Glutamatergic neuron (in vitro differentiated cells): ENCODE data around the gene NAV2. TPM values are rescaled to one million over a fixed set of nuclear protein-coding genes. Genes with fewer than 3 reads are reported as not detected.

Experiments
- DNase-seq: peaks from one replicate; pipeline ENCODE4 v3.0.0; 2022
- H3K27ac Mint-ChIP-seq: one replicate; pipeline ENCODE4 v1.8.0; 2020; ENCODE audit warnings: mild to moderate bottlenecking, mixed read lengths, inconsistent platforms; ENCODE audit not compliant: unreplicated experiment
- H3K27me3 Mint-ChIP-seq: one replicate; pipeline ENCODE4 v1.8.0; 2020; ENCODE audit warnings: mild to moderate bottlenecking, moderate library complexity, mixed read lengths, inconsistent platforms; ENCODE audit not compliant: unreplicated experiment
- H3K36me3 Mint-ChIP-seq: one replicate; pipeline ENCODE4 v1.8.0; 2020; ENCODE audit warnings: mild to moderate bottlenecking, mixed read lengths, inconsistent platforms; ENCODE audit not compliant: unreplicated experiment
- H3K4me1 Mint-ChIP-seq: one replicate; pipeline ENCODE4 v1.8.0; 2020; ENCODE audit warnings: mild to moderate bottlenecking, low read depth, mixed read lengths, inconsistent platforms; ENCODE audit not compliant: unreplicated experiment
- H3K4me3 Mint-ChIP-seq: one replicate; pipeline ENCODE4 v1.8.0; 2020; ENCODE audit warnings: mild to moderate bottlenecking, mixed read lengths, inconsistent platforms; ENCODE audit not compliant: unreplicated experiment
- H3K9me3 Mint-ChIP-seq: one replicate; pipeline ENCODE4 v1.8.0; 2020; ENCODE audit warnings: mild to moderate bottlenecking, moderate library complexity, mixed read lengths, inconsistent platforms; ENCODE audit not compliant: unreplicated experiment
- total RNA-seq: library from RNA; stranded (reverse); fragmentation: NEBNext Ultra II Directional; extraction: Animal tissue kit (Norgen Biotek cat#: 25700); gene quantifications from one replicate; pipeline ENCODE4 v1.2.1, GENCODE V29; 2021; ENCODE audit not compliant: unreplicated experiment
- TF ChIP-seq, protein P1 (sequence below): fragments of 200-600 bp; sonication (generic); IDR thresholded peaks from one replicate; pipeline ENCODE4 v1.5.0; 2021; ENCODE audit not compliant: partially characterized antibody, unreplicated experiment

The NAV2 gene
- total RNA-seq, 1 donor from 2014 or later = 117 TPM

DNA sequence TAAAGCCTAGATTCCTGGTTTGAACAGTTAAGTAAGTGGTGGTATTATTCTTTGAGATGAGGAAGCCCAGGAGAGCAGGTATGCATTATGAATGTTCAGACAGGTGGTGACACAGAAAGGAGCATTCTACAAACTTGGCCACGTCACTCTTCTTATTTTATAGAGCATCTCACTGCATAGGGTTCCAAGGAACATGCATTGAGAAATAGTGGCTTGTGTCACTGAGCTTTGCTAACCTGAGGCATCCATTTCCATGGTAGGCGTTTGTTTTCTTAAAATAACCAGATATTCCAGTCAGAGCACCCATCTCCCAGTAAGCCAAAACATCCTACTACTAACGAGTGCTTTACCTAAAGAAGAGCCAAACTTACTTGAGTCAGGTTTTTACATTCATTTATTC is 169.7 kb downstream of the NAV2 start:
- Mint-ChIP-seq H3K27ac (no peak overlapping the region), H3K9me3 (peaks cover 13% of the 10 kb centered on the region), H3K4me1 (no peaks in the 10 kb centered on the region), H3K27me3 (peaks cover 1% of the 10 kb centered on the region), H3K4me3 (no peak overlapping the region), H3K36me3 (no peaks in the 10 kb centered on the region)
- DNase-seq = no peak
- TF ChIP-seq, protein P1, sequence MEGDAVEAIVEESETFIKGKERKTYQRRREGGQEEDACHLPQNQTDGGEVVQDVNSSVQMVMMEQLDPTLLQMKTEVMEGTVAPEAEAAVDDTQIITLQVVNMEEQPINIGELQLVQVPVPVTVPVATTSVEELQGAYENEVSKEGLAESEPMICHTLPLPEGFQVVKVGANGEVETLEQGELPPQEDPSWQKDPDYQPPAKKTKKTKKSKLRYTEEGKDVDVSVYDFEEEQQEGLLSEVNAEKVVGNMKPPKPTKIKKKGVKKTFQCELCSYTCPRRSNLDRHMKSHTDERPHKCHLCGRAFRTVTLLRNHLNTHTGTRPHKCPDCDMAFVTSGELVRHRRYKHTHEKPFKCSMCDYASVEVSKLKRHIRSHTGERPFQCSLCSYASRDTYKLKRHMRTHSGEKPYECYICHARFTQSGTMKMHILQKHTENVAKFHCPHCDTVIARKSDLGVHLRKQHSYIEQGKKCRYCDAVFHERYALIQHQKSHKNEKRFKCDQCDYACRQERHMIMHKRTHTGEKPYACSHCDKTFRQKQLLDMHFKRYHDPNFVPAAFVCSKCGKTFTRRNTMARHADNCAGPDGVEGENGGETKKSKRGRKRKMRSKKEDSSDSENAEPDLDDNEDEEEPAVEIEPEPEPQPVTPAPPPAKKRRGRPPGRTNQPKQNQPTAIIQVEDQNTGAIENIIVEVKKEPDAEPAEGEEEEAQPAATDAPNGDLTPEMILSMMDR = no peak

DNA sequence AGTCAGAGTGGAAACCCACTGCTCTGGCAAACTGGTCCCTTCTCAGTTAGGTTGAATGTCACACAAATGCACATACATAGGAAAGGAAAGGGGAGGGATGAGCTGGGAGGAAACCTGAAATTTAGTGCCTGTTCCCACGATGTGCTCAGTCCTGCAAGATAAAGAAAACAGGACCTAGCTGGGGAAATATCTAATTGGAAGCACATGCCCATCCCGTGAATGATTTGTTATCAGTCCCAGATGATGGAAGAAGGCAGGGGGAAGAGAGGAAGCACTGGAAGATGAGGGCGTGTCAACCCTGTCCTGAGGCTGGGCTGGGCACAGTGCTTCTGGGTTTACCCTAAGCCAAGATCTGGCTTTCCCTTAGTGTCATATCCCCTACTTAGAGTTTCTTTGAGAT is 173.9 kb downstream of the NAV2 start:
- TF ChIP-seq, protein P1 = no peak
- H3K27ac Mint-ChIP-seq = no peak overlapping the region
- H3K36me3 Mint-ChIP-seq = peaks cover 5% of the 10 kb centered on the region
- H3K27me3 Mint-ChIP-seq = peaks cover 1% of the 10 kb centered on the region
- H3K4me1 Mint-ChIP-seq = peaks cover 7% of the 10 kb centered on the region
- no peak for DNase-seq
- no peak overlapping the region for H3K4me3 Mint-ChIP-seq
- peaks cover 13% of the 10 kb centered on the region for H3K9me3 Mint-ChIP-seq

DNA sequence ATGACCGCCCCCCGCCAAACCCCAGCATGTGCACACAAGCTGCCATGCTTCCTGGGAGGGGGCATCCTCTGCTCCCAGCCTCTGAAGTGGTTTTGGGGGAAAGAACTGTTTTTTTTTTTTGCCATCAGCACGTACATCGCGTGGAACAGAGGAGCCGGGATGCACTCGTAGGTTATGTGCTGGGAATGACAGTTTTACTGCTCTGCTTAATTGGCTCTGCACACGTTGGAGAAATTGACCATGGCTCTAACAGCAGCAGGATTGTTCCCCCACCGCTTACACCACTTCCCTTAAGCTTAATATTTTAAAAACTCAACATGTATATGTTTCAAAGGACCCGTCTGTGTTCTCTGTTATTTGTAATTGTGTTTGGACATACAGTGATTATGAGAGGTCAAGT is 175.2 kb downstream of the NAV2 start:
- H3K27ac Mint-ChIP-seq = no peak overlapping the region
- peaks cover 1% of the 10 kb centered on the region for H3K27me3 Mint-ChIP-seq
- no peak for DNase-seq
- TF ChIP-seq, protein P1 = no peak
- H3K9me3 Mint-ChIP-seq = peaks cover 9% of the 10 kb centered on the region
- H3K4me3 Mint-ChIP-seq = no peak overlapping the region
- peaks cover 7% of the 10 kb centered on the region for H3K4me1 Mint-ChIP-seq
- peaks cover 11% of the 10 kb centered on the region for H3K36me3 Mint-ChIP-seq

DNA sequence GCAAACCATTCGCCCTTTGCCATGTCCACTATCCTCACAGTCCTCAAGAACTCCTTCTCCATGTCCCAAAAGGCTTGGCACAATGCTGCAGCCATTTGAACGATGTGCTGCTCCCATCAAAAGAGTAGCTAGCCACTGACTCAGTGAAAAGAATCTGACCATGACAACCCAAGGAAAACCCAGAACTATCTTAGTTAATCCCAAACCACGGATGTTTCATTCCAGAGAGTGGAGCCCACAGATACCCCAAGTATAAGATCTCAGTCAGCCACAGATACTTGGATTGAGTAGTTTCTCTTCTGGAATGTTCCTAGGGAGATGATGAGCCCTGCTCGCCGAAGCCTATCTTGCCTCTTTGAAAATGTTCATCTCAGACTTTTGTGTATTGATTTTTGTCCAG is 176.9 kb downstream of the NAV2 start:
- H3K27me3 Mint-ChIP-seq = peaks cover 3% of the 10 kb centered on the region
- H3K4me1 Mint-ChIP-seq = peaks cover 7% of the 10 kb centered on the region
- no peak overlapping the region for H3K27ac Mint-ChIP-seq
- H3K4me3 Mint-ChIP-seq = no peak overlapping the region
- H3K9me3 Mint-ChIP-seq = peaks cover 11% of the 10 kb centered on the region
- TF ChIP-seq, protein P1 = no peak
- peaks cover 16% of the 10 kb centered on the region for H3K36me3 Mint-ChIP-seq
- no peak for DNase-seq

DNA sequence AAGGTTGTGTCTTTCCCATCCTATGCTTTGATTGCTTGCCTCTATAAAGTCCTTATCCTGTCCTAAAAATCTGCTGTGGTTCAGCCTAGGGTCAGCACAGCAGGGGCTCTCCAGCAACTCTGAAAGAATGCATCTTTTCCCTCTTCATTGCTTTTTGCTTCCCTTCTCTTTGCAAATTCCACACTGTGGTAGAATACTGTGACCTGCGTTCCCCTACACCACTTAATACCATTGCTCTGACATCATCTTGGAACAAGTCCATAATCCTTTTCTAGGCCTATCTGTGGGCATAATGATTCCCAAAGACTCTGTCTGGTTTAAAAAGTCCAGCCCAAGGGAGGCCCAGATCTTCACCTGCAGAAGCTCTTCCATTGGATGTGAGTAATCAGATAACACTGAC is 177.7 kb downstream of the NAV2 start:
- H3K36me3 Mint-ChIP-seq = peaks cover 16% of the 10 kb centered on the region
- H3K4me1 Mint-ChIP-seq = peaks cover 7% of the 10 kb centered on the region
- peaks cover 3% of the 10 kb centered on the region for H3K27me3 Mint-ChIP-seq
- no peak overlapping the region for H3K4me3 Mint-ChIP-seq
- DNase-seq = no peak
- TF ChIP-seq, protein P1 = no peak
- peaks cover 11% of the 10 kb centered on the region for H3K9me3 Mint-ChIP-seq
- no peak overlapping the region for H3K27ac Mint-ChIP-seq
